KMS-11 (cell line): ENCODE results near the gene KCNH2.

Experiments used
- H2AFZ ChIP-seq: fragments of 200-600 bp; sonication (generic); 2 replicates; pipeline ENCODE4 v1.6.1; 2016; ENCODE audit warnings: antibody characterized with exemption, mixed run types, low read depth
- H3K27ac ChIP-seq: fragments of 200-600 bp; sonication (generic); 2 replicates; pipeline ENCODE4 v1.6.1; 2016; ENCODE audit warnings: mild to moderate bottlenecking, mixed run types
- H3K27me3 ChIP-seq: fragments of 200-600 bp; sonication (generic); 2 replicates; pipeline ENCODE4 v1.6.1; 2017; ENCODE audit warnings: mild to moderate bottlenecking, low read depth, mixed run types, moderate library complexity; ENCODE audit not compliant: insufficient read depth
- H3K36me3 ChIP-seq: fragments of 200-600 bp; sonication (generic); 2 replicates; pipeline ENCODE4 v1.6.1; 2017; ENCODE audit warnings: mild to moderate bottlenecking, mixed run types; ENCODE audit not compliant: insufficient read depth
- H3K4me1 ChIP-seq: fragments of 200-600 bp; sonication (generic); 2 replicates; pipeline ENCODE4 v1.6.1; 2016; ENCODE audit warnings: mild to moderate bottlenecking, low read depth, mixed run types; ENCODE audit not compliant: poor library complexity, severe bottlenecking
- H3K4me2 ChIP-seq: fragments of 200-600 bp; sonication (generic); 2 replicates; pipeline ENCODE4 v1.7.0; 2016; ENCODE audit warnings: mild to moderate bottlenecking, mixed run types
- H3K4me3 ChIP-seq: fragments of 200-600 bp; sonication (generic); IDR thresholded peaks from 2 replicates; pipeline ENCODE4 v1.6.1; 2017; ENCODE audit warnings: low read depth, low read length, mixed read lengths; ENCODE audit not compliant: insufficient read depth
- H3K79me2 ChIP-seq: fragments of 200-600 bp; sonication (generic); 2 replicates; pipeline ENCODE4 v1.6.1; 2016; ENCODE audit warnings: low read depth, mixed run types; ENCODE audit not compliant: insufficient read depth
- H3K9ac ChIP-seq: fragments of 200-600 bp; sonication (generic); 2 replicates; pipeline ENCODE4 v1.6.1; 2016; ENCODE audit warnings: mild to moderate bottlenecking, mixed run types
- H4K20me1 ChIP-seq: fragments of 200-600 bp; sonication (generic); 2 replicates; pipeline ENCODE4 v1.6.1; 2016; ENCODE audit warnings: mild to moderate bottlenecking, mixed run types; ENCODE audit not compliant: insufficient read depth
- CTCF ChIP-seq: fragments of 200-600 bp; sonication (generic); conservative IDR thresholded peaks from 2 replicates; pipeline ENCODE4 v1.6.1; 2017; ENCODE audit warnings: low read depth, mild to moderate bottlenecking, antibody characterized with exemption, low read length, moderate library complexity, mixed read lengths

Gene KCNH2

DNA sequence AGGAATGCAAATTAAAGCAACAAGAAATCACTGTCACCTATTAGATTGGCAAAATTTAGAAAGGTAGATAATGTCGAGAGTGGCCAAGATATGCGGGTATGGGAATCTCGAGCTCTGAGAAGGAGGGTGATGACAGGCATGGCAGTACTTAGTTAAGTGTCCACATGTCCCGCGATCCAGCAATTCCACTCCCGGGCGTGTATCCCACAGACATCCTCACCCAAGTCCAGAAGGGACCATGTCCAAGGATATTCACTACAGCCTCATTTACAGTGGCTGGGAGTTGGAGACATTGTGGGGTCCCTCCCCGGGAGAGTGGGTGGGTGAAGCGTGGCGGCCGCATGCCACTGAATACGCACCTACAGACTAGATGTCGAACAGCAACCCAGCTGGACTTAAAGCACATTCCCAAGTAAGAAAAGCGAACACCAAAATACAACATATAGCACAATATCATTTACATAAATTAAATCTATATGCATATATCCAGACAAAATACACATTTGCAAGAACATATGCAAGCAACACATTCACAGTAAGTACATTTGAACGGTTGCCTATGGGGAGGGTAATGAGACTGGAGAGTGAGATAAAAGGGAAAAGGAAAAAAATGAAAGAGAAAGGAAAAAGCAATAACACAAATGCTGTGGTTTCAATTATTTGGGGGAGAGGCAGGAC is 9.9 kb downstream of the KCNH2 start:
- Histone ChIP-seq H2AFZ (no peak overlapping the region), H3K27ac (no peak overlapping the region), H3K9ac (no peak overlapping the region), H3K4me3 (no peak overlapping the region), H3K36me3 (no peaks in the 10 kb centered on the region), H3K27me3 (no peaks in the 10 kb centered on the region), H3K4me1 (no peaks in the 10 kb centered on the region), H4K20me1 (no peaks in the 10 kb centered on the region), H3K4me2 (no peak overlapping the region), H3K79me2 (no peaks in the 10 kb centered on the region)
- no peak for TF ChIP-seq CTCF

GRCh38 chr7:150967349-150967748 is 10.8 kb downstream of the KCNH2 start:
- Histone ChIP-seq H3K4me2 (no peak overlapping the region), H3K9ac (no peak overlapping the region), H2AFZ (no peak overlapping the region), H4K20me1 (no peaks in the 10 kb centered on the region), H3K4me1 (no peaks in the 10 kb centered on the region), H3K27ac (no peak overlapping the region), H3K79me2 (no peaks in the 10 kb centered on the region), H3K4me3 (no peak overlapping the region), H3K27me3 (no peaks in the 10 kb centered on the region), H3K36me3 (no peaks in the 10 kb centered on the region)
- no peak for TF ChIP-seq CTCF

DNA sequence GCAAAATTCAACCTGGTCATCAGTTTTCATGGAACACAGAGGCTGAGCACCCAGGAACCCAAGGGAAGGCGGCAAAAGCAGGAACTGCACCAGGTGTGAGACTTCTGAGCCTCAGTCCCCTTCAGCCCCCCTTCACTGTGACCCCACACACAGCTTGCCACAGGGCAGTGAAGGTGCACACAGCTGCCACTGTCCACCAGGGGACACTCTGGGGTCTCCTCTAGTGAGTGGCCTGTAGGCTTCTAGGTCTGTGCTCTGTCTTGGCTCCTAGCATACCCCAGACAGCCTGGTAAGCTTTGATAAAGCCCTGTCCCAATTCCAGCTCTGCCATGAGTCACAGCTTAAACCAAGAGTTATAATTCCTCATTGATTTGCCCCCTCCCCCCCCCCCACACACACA is 12.1 kb downstream of the KCNH2 start:
- Histone ChIP-seq H3K9ac (no peak overlapping the region), H3K4me2 (no peak overlapping the region), H3K27ac (no peak overlapping the region), H2AFZ (no peak overlapping the region), H4K20me1 (no peaks in the 10 kb centered on the region), H3K79me2 (no peaks in the 10 kb centered on the region), H3K4me3 (no peak overlapping the region), H3K4me1 (no peaks in the 10 kb centered on the region), H3K27me3 (no peaks in the 10 kb centered on the region), H3K36me3 (no peaks in the 10 kb centered on the region)
- TF ChIP-seq CTCF: no peak

- Histone ChIP-seq H3K27ac (no peak overlapping the region), H3K79me2 (no peaks in the 10 kb centered on the region), H3K4me3 (no peak overlapping the region), H3K9ac (no peak overlapping the region), H3K27me3 (no peaks in the 10 kb centered on the region), H2AFZ (no peak overlapping the region), H3K4me2 (no peak overlapping the region), H3K4me1 (no peaks in the 10 kb centered on the region), H3K36me3 (no peaks in the 10 kb centered on the region), H4K20me1 (no peaks in the 10 kb centered on the region)
- no peak for TF ChIP-seq CTCF
Observed at GRCh38 chr7:150965273-150965830, 12.8 kb downstream of the KCNH2 start.
